ENCODE measurements around the gene NBPF11.
"Not testable (repeated sequence)": the region's sequence is repeated elsewhere in the genome, so short reads cannot be mapped to it uniquely, and the experiment has no call there.

The NBPF11 gene, protein sequence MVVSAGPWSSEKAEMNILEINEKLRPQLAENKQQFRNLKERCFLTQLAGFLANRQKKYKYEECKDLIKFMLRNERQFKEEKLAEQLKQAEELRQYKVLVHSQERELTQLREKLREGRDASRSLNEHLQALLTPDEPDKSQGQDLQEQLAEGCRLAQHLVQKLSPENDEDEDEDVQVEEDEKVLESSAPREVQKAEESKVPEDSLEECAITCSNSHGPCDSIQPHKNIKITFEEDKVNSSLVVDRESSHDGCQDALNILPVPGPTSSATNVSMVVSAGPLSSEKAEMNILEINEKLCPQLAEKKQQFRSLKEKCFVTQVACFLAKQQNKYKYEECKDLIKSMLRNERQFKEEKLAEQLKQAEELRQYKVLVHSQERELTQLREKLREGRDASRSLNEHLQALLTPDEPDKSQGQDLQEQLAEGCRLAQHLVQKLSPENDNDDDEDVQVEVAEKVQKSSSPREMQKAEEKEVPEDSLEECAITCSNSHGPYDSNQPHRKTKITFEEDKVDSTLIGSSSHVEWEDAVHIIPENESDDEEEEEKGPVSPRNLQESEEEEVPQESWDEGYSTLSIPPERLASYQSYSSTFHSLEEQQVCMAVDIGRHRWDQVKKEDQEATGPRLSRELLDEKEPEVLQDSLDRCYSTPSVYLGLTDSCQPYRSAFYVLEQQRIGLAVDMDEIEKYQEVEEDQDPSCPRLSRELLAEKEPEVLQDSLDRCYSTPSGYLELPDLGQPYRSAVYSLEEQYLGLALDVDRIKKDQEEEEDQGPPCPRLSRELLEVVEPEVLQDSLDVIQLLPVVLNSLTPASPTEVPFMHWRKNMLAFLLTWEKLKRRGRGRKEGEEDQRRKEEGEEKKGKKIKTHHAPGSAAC

DNA sequence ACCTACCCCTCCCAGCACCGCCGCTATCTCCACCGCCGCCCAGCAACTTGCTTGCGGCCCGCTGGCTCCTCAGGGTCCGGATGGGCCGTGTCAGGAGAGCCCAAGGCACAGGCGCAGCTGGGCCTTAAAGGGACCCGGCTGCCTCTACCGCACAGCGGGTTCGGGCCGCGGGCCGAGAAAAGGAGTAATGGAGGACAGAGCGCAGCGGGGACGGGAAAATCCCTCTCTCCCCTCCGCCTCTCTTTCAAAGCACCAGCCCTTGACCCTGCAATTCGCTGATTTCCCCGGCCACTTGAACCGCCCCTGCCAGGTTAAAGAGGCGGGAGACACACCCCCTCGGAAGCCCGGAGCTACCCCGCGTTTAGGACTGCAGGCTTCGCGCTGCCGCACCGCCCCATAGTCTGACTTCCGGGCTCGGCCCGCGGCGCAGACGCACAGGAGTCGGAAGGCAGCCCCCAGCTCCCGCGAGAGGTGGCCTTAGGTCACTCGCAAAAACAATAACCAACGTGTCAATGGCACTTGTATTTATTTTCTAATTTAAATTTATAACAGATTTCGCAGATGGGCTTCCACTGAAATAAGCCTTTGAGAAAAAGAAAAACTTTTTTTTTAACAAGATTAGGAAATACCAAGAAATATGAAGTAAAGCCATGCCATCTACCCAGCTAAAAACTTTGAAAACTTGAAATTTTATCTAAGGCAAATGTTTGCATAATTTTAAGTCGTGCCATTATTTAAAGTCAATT lies at the start of gene NBPF11:
Gene NBPF11, minus strand, starts transcription at position 371 of the 746 bp plus-strand sequence. CDS start 25,278 bp downstream, outside the sequence.
- DNase-seq (ENCODE audit: low read depth): peak; percentile 74

DNA sequence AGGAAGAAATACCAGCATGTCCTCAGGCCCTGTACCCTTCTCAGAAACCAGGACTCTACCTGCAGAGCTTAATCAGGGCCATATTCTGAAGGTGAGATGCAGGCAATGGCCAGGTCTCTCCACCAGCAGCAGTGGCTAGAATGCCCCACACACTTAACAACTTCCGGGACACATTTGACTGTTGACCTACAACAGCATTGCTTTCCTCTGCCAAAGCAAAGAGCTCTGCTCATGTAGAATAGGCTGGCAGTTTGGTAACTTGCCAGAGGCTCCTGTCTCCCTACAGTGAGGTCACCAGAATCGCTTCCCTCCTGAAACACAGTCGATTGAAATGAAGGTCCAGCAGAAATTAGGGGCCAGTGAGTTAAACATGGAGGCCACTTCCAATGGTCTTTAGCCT lies 45.3 kb upstream of the NBPF11 start:
- DNase-seq (ENCODE audit: low read depth): not testable (repeated sequence)

DNA sequence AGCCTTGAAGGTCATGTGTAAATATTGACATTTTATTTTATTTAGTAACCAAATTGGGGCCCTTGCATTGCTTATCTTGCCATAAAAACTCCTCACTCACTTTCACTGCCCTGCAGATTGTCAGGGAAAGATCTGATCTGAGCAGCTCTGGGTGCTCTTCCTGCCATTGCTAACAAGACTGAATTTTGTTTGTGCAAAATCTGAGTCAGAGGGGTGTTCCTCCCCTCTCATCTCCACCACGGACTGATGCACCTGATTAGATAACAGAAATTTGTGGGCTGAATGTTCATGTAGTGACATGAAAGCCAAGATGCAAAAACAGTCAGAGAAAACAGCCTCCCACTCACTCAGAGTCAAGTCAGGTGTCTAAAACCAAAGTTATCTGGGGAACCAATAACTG lies 44.9 kb upstream of the NBPF11 start:
- not testable (repeated sequence) for DNase-seq (ENCODE audit: low read depth)

DNA sequence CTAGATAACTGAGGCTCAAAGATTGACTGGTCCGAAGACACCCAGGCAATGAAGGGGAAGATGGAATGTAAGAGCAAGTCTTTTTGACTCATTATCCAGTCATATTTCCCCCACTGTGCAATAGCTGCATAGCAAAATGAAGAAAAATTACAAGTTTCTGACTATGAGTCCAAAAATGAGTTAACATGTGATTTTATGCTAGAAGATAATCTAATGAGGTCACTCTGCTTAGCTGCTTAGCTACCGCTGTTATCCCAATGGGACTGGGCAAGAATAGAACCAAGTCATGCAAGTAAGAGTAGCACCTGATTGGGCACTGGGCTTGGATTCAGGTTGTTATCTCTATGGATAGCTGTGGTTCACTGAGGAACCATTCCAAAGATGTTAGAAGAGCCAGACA lies 43.0 kb upstream of the NBPF11 start:
- not testable (repeated sequence) for DNase-seq (ENCODE audit: low read depth)

DNA sequence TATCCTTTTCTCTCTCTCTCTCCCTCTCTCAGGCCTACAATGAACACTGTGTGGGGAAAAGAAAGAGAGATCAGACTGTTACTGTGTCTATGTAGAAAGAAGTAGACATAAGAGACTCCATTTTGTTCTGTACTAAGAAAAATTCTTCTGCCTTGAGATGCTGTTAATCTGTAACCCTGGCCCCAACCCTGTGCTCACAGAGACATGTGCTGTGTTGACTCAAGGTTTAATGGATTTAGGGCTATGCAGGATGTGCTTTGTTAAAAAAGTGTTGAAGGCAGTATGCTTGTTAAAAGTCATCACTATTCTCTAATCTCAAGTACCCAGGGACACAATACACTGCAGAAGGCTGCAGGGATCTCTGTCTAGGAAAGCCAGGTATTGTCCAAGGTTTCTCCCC lies 36.7 kb upstream of the NBPF11 start:
- DNase-seq (ENCODE audit: low read depth): not testable (repeated sequence)

DNA sequence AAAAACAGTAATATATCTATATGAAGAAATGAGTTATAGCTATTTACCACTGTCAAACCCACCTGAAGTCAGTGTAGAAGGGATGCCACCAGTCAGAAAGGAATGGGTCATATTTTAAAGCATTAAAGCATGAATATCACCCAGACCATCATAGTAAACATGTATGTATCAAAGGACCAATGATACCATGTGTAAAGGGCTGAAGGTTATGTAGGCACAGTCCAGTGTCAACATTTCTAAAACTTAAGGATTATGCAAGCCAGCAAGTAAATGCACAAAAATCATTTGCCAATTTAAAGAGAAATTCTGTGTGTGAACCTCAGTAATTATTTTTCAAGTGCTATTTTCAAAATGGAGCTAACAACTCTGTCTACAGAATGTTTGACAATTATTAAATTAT lies 26.6 kb upstream of the NBPF11 start:
- not testable (repeated sequence) for DNase-seq (ENCODE audit: low read depth)

DNA sequence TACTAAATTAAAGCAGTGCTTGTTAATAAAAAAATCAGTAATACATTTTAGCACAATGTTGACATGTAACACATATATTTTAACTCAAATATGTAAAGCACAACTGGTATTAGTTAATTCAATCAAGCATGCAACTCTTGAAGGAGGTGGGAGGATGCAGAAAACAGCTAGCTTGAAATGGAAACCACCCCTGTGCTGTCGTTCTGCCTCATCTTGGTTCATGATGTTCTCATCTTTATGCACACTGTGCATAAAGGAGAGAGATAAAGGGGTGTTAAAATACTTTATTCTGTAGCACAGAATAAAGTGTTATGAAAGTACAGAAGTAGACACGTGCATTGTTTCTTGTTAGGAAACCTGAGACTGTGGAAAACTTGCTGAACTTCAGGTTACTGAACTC lies 23.3 kb upstream of the NBPF11 start:
- DNase-seq (ENCODE audit: low read depth): not testable (repeated sequence)

DNA sequence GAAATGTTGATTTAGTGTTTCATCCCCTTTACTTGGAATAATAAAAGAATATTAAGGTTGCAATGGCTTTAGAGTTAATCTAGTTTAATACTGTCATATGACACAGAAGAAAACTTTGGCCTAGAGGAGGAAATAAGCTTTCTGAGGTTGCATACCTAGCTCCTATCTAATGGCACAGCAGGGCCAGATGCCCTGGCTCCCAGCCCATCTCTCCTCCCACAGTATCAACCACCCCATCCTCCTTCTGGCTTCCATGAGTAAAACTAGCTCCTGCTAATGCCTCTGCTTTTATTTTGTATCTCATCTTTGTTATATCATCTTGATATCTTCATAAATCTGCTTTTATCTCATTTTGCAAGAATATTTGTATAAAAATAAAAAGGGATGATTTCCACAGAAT lies 19.9 kb upstream of the NBPF11 start:
- not testable (repeated sequence) for DNase-seq (ENCODE audit: low read depth)

DNA sequence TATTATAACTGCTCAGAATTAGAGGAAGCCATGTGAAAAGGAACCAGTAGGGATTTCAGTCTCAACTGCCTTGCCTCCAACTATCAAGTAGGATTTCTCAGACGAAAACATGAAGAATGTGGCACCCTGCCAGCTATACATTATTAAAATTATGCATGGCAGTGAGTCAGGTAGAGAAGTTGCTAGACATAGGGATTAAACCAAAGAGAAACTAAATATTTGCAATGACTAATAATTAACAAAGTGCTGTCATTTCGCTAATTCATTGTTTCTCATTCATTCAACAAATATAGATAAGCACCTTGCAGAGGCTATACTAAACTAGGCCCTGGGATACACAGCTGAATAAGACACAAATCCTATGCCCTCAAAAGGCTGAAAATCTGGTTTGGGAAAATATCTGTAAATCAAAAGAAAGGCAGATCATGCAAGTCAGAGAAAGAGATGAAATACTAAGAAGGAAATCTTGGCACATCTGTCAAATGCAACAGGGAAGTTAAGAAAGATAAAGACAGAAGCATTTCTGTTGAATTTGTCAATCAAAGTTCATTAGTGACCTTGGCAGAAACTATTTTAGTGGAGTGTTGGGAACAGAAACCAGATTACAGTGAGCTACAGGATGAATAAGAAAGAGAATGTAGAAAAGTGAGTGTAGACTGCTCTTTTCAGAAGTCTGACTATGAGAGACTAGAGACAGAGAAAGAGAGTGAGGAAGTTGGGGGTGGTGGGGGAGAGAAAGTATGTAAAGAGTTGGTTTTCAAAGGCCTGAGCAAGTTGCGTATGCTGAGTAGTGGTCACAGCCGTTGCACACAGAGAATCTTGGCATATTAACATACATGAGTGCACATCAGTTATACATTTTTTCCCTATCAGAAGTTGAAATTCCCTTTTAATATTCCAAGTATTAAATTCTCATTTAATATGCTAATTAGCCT lies 14.7 kb upstream of the NBPF11 start:
- DNase-seq (ENCODE audit: low read depth): no peak

DNA sequence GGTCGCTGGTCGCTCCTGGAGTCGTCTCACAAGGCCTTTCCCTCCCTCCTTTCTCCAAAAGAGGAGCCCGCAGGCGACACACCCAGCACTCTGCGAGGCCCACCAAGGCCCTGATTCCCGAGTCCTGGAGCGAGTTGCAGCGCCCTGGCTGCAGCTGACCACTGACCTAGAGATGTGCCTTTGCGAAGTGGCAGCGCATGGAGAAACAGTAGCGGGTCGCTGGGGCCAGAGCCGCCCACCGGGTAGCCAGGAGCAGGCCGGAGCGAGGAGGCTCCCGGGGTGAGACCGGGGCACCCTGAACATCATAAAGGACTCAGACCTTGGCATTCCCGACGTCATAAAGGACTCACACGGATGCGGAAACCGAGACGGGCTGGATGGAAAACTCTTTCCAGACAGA lies 10.3 kb upstream of the NBPF11 start:
- no peak for DNase-seq (ENCODE audit: low read depth)

DNA sequence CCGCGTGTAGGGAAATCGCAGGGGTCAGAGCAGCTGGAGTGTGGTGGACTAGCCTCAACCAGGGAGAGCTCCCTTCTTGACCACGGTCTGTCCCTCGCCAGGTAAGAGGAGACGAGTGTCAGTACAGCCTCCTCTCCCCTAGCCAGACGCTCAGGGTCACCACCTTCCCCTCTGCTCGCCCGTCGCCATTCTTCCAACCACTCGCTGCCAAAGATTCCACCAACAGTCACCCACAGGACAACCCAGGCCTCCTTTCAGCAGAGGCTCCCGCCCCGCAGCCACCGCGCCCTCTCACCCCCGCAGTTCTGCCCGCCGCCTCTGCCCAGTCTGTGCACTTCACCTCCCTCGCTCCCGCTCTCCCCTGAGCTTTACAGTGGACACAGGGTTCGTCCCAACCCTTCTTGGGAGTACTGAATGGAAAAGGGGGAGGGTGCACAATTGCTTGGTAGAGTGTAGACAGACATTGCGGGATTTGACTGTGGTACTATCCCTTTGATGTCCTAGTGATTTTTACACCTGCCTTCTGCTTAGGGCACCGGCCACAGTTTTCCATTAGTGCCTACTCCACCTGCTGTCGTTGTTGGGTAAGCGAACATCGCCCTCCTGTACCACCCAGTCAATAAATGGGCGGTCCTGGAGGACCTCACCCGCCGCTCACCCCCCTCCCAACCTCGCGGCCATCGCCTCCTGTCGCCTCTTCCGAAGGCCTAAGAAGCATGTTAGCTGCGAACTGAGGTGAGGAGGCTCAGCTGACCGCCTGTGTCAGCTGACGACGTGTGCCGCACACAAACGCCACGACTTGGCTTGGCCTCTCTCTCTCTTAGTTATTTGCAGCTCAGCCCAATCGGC lies 9.2 kb upstream of the NBPF11 start:
- DNase-seq (ENCODE audit: low read depth): no peak

DNA sequence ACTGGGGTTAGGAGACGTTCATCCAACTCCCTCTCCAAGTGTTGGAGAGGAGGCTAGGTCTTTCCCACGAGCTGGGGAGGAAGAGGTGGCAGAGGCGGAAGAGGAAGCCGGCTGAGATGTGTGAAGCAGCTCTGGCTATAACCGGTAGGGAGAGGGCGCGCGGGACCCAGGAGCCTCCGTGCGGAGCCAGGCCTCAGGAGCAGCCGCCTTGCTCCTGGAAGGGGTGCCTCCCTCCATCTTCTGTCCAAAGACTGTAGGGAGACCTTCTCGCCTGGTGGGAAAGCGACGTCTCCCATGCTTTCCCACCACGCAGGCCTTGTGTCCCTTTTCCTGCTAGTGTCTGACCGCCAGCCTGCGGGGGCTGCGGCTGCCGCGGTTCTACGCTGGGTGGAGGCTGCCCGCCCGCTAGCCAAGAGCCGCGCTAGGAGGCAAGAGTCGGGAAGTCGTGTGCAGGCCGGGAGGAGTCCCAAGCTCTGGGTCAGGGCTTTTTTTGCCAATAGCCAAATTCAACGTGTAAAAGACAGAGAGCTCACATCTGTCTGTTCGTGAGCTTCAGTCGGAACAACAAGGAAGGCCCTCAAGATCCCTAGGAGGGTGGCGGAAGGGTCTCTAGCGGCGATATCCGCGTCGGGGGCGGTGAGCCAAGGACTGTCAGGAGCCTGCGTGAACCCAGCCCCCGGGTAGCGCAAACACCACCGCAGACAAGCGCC lies 8.4 kb upstream of the NBPF11 start:
- no peak for DNase-seq (ENCODE audit: low read depth)

DNA sequence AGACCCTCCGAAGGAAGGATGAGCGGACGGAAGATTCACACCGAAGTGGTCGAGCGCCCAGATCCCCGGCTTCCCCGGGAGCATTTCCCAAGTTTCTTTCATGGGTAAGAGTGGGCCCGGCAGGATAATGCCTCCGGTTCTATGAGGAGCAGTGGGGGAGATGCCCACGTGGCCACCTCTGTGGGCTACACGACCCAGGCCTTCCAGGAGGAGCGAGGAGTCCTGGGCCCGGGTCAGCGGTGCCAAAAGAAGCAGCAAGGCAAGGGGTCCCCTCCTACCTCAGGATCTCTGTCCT lies 7.9 kb upstream of the NBPF11 start:
- no peak for DNase-seq (ENCODE audit: low read depth)

DNA sequence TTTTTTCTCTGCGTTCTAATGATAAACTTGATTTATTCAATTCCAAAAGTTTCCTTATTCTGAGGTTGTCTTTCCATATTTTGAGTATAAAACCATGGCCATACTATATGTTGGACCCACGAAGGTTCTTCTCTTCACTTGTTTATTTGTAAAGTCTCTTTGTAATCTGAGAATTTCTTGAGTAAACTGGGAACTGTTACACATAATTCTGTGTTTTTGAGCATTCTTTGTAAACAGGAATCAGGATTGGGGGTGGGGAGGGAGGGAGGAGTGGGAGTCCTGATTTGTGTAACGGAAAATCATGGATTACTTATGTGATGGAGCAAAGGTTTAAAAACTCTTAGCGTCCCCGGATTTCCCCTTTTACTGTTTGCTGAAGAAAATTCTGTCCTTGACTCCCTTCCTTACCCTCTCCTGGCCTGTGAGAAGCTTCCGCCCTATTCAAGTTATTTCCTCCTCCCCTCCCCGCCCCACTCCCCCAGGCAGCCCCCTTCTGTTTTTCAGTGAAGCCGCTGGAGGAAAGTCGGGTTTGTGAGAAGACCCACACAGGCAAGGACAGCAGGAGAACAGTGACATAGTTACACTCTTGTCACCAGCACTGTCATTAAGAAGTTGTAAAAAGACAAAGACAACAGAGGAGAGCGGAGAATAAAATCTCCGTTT lies 6.4 kb upstream of the NBPF11 start:
- no peak for DNase-seq (ENCODE audit: low read depth)

DNA sequence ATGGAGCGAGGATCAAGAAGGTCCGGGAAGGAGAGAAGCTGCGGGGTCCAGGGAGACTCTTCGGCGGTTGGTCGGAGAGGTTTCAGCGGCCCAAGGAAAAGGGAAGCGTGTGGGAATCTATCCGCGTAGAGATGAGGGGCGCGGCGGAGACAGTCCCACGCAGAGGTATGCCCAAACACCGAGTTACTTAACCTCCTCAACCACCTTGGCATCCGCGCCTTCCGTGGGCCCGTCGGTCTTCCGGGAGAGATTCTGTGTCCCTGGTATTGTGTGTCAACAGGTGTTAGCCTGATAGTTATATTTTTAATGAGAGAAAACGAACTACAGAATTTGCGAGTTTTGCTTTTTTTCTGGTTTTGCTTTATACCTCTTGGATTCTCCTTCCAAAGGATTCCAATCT lies 5.7 kb upstream of the NBPF11 start:
- not testable (repeated sequence) for DNase-seq (ENCODE audit: low read depth)

DNA sequence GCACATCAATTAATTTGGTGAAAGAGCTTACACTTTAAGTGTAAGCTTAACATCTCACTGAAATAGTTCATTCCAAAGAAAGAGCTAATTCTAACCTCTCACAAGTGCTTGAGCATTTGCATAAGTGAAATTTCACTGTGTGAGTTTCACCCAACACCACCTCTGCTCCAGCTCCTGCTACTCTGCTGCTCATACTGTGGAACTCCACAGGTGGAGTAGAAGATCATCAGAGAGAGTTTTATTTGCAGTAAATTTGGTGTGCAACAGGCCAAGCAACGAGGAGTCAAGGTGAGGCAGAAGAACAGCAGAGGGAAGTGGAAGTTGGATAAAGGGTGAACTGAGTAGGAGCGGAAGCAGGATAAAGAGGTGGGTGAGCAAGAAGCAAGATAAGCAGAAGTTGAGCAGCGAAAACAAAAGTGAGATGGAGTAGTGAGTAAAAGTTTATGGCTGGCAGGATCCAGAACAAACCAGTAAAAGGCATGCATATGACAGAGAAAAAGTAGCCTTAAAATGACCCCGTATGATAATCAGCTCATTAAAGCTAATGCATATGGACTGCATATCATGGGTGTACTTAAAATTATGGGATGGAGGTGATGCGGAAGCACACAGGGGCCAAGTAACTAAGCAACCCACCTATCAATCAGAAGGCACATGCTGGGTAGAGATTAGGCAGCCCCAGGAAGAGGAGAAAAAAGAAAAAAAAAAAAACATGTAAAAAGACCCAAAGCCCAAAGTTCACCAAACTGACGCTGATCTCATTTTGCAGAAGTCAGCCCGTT lies 3.6 kb upstream of the NBPF11 start:
- DNase-seq (ENCODE audit: low read depth): not testable (repeated sequence)

DNA sequence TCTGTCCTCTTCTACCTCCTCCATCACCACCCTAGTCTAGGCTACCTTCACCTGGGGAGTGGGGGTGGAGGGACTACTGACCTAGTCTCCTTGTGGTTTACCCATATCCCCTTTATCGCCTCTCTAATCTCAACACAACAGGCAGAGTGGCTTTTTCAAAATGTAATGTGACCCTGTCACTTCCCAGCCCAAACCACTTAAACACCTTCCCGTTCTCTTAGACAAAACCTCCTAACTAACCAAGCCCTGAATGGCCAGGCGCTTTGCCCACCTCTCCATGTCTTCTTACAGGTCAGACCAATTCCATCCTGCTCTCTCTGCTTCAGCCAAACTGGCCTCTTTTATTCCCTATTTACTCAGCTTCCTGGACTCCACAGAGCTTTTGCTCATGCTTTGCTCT lies 714 bp upstream of the NBPF11 start:
- DNase-seq (ENCODE audit: low read depth): not testable (repeated sequence)

DNA sequence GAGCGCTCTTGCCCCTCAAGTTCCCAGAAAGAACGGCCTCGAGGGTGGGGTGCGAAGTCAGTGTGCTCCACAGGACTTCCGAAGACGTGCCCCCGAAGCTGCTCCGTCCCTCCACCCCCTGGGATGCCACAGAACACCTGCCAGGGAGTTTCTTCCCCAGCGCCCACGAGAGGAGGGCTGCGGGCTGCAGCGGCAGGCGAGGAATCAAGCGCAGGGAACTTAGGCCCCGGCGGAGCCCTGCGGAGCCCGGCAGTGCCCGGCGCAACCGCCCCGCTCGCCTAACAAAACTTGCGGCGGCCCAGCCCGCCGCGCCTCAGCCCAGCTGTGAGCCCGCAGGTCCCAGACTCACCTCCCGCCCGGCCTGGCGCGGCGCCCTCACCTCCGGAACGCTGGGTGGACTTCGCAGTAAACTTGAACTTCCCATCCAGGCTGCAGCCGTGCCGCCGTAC lies 686 bp downstream of the NBPF11 start:
- not testable (repeated sequence) for DNase-seq (ENCODE audit: low read depth)

Measured in stimulated activated CD8-positive, alpha-beta memory T cell treated with anti-CD3 and anti-CD28 coated beads, Interleukin-12 subunit alpha, Interleukin-12 subunit beta, amount 100 ng/mL, for 4 hours (primary cell).